Inflammatory macrophage (primary cell): Measurements from ENCODE around the gene APOBEC3F.
"Not testable (repeated sequence)": the region's sequence is repeated elsewhere in the genome, so short reads cannot be mapped to it uniquely, and the experiment has no call there.

ENCODE experiments used
- DNase-seq, 2 donors: peaks; one replicate each; pipeline ENCODE4 v3.0.0-alpha.2; 2020 to 2022

APOBEC3F gene

GRCh38 chr22:39027717-39028116 is 12.9 kb upstream of the APOBEC3F start:
- DNase-seq, result no peak

- no peak for DNase-seq
Measured at GRCh38 chr22:39028281-39028680, 12.4 kb upstream of the APOBEC3F start.

- peak in 1 of 2 donors; percentile 22 for DNase-seq
Measured at GRCh38 chr22:39029227-39029626, 11.4 kb upstream of the APOBEC3F start.

DNA sequence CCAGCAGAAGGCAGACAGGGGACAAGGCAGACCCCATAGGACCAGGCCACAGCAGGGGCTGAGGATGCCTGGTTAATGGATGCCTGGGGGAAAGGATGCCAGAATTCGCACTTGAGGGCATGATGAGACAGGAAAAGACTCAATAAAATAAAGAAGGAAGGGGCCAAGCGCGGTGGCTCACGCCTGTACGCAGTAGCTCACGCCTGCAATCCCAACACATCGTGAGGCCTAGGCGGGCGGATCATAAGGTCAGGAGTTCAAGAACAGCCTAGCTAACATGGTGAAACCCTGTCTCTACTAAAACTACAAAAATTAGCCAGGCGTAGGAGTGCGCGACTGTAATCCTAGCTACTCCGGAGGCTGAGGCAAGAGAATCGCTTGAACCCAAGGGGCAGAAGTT is 10.0 kb upstream of the APOBEC3F start:
- peak; percentile 26 to 38 for DNase-seq

GRCh38 chr22:39031434-39032295 is 9.0 kb upstream of the APOBEC3F start:
- not testable (repeated sequence) for DNase-seq

DNA sequence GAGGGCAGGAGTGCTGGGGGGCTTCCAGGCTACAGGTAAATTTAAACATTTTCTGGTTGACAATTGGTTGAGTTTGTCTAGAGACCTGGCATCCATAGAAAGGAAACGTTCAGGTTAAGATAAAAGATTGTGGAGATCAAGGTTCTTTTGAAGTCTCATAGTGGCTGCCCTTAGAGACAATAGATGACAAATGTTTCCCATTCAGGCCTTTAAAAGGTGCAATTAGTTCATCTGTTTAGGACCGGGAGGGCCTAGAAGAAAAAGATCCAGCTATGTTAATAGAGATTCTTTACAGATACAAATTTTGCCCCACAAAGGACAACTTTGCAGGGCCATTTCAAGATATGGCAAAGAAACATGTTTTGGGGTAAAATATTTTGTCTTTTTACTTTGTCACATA is 3.6 kb upstream of the APOBEC3F start:
- not testable (repeated sequence) for DNase-seq

- DNase-seq, result no peak
Measured at GRCh38 chr22:39039306-39040126, 1.1 kb upstream of the APOBEC3F start.

- peak in 1 of 2 donors; percentile 29 for DNase-seq
Measured at GRCh38 chr22:39040155-39040537, 518 bp upstream of the APOBEC3F start.

- DNase-seq, result no peak
Measured at GRCh38 chr22:39041908-39042307, 1.2 kb downstream of the APOBEC3F start.

DNA sequence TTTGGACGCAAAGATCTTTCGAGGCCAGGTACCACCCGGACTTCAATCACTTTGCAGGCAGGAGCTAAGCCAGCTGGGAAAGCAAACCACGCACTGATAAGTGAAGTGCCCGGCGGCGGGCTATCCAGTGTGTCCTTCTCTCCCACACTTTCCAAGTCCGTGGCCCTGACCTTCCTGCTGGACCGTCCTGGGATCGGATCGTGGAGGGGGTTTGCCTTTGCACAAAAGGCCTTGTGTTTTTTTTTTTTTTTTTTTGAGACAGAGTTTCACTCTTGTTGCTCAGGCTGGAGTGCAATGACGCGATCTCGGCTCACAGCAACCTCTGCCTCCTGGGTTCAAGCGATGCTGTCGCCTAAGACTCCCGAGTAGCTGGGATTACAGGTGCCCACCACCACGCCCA is 2.4 kb downstream of the APOBEC3F start:
- not testable (repeated sequence) for DNase-seq

DNA sequence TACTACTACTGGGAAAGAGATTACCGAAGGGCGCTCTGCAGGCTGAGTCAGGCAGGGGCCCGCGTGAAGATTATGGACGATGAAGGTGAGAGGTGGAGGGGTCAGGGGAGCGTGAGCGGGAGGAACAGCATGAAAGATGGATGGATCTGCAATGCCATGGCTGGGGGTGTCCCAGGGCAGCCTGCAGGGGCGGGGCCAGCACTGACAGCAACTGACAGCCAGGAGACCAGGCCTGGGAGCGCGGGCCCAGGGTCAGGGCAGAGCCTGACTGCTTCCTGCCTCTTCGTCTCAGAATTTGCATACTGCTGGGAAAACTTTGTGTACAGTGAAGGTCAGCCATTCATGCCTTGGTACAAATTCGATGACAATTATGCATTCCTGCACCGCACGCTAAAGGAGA is 4.5 kb downstream of the APOBEC3F start:
- DNase-seq, result not testable (repeated sequence)

DNA sequence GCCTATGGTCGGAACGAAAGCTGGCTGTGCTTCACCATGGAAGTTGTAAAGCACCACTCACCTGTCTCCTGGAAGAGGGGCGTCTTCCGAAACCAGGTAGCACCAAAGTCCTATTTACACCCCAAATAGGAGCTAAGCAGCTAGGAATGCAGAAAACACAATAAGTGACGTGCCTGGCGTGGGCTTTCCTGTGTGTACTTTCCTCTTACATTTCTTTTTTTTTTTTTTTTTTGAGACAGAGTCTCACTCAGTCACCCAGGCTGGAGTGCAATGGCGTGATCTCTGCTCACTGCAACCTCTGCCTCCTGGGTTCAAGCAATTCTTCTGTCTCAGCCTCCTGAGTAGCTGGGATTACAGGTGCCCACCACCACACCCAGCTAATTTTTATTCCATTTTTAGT is 8.8 kb downstream of the APOBEC3F start:
- DNase-seq, result not testable (repeated sequence)

DNA sequence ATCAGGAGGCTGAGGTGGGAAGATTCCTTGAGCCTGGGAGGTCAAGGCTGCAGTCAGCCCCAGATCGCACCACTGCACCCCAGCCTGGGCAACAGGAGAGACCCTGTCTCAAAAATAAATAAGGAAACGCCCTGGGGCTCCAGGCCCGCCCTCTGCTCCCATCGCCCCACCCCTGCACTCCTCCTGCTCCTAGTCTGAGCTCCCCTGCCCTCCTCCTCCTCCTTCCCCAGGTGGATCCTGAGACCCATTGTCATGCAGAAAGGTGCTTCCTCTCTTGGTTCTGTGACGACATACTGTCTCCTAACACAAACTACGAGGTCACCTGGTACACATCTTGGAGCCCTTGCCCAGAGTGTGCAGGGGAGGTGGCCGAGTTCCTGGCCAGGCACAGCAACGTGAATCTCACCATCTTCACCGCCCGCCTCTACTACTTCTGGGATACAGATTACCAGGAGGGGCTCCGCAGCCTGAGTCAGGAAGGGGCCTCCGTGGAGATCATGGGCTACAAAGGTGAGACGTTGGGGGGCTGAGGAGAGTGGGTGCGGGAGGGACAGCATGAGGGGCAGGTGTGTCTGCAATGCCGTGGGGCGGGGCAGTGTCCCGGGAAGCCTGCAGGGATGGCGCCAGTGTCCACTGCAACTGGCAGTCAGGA is 11.3 kb downstream of the APOBEC3F start:
- DNase-seq, result not testable (repeated sequence)

DNA sequence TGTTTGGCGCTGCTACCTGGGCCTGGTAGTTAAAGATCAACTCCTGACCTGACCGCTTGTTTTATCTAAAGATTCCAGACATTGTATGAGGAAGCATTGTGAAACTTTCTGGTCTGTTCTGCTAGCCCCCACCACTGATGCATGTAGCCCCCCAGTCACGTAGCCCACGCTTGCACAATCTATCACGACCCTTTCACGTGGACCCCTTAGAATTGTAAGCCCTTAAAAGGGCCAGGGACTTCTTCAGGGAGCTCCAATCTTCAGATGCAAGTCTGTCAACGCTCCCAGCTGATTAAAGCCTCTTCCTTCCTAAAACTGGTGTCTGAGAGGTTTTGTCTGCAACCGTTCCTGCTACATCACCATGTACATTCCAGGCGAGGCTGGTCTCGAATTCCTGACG is 15.0 kb downstream of the APOBEC3F start:
- no peak for DNase-seq

- DNase-seq, result not testable (repeated sequence)
Measured at GRCh38 chr22:39061290-39061689, 20.6 kb downstream of the APOBEC3F start.

DNA sequence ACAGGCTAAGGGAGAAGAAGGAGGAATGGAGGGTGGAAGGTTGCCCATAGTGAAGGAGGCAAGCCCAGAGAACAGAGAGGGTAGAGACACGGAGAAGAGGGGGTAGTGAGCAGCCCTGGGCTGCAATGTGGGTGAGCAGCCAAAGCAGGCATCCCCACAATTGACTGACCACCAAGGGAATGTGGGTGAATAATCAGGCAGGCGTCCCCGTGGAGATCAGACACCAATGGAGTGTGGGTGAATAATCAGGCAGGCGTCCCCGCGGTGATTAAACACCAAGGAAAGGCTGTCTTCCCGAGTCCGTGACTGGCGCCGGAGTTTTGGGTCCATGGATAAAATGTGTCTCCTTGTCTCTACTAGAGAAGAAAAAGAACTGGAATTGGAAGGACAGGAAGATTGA is 21.3 kb downstream of the APOBEC3F start:
- not testable (repeated sequence) for DNase-seq

- not testable (repeated sequence) for DNase-seq
Measured at GRCh38 chr22:39063904-39064303, 23.2 kb downstream of the APOBEC3F start.

DNA sequence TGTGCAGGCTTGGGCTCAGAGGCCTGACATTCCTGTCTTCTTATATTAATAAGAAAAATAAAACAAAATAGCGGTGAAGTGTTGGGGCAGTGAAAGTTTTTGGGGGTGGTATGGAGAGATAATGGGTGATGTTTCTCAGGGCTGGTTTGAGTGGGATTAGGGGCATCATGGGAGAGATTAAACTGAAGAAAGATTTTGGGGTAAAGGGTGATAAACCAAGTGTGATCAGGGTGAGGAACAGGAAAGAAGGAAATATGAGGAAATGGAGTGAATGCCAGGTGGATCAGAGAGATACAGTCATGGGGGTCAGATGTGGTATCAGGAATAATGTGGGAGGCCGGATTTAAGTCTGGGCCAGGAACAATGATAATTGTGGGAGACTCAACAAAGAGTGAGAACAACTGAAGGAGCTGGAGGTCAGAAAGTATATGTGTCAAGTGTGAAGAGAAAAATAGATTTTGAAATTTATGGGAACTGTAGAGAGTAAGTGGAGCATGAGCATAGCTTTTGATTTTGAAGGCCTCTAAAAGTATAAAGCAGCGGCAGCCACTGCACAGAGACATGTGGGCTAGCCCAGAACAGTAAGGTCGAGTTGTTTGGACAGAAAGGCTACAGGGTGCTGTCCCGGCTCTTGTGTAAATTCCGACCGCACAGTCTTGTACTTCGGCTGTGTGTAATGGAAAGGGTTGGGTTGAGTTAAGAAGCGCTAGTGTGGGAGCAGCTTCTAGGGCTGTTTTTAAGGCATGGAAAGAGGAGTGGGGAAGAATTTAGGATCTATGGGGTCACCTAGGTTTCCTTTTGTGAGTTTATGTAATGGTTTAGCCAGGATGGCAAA is 26.0 kb downstream of the APOBEC3F start:
- DNase-seq, result not testable (repeated sequence)

- DNase-seq, result no peak
Measured at GRCh38 chr22:39068033-39068785, 27.5 kb downstream of the APOBEC3F start.

GRCh38 chr22:39070186-39070585 is 29.5 kb downstream of the APOBEC3F start:
- no peak for DNase-seq

GRCh38 chr22:39072581-39072981 is 31.9 kb downstream of the APOBEC3F start:
- DNase-seq, result peak in 1 of 2 donors; percentile 43
